ENCODE measurements around the gene BANP. TPM values are rescaled to one million over a fixed set of nuclear protein-coding genes. Genes with fewer than 3 reads are reported as not detected.
A peak's percentile ranks its signal among the peaks of the same experiment; 100 is the strongest.
"Not testable (repeated sequence)": the region's sequence is repeated elsewhere in the genome, so short reads cannot be mapped to it uniquely, and the experiment has no call there.

BANP gene
- total RNA-seq, 3 donors from 2014 or later: 21.9 to 45.4 (median 32.4) TPM

- intact Hi-C loops (cut with DNase I; ENCODE audit: low total_unique reads): no loop called here
- DNase-seq (ENCODE audit: low spot score in 2 of 2): peak in 1 of 2 donors; percentile 35
- Histone ChIP-seq H3K4me3 (no peak overlapping the region), H3K36me3 (no peaks in the 10 kb centered on the region), H3K27me3 (no peaks in the 10 kb centered on the region), H3K27ac (no peak overlapping the region), H3K9me3 (no peaks in the 10 kb centered on the region), H3K4me1 (no peaks in the 10 kb centered on the region)
- TF ChIP-seq CTCF (IDR thresholded peaks at IDR 0.05): no peak
- TF ChIP-seq POLR2A (IDR thresholded peaks at IDR 0.05): no peak
- TF ChIP-seq POLR2AphosphoS5 (IDR thresholded peaks at IDR 0.05): no peak
Observed at GRCh38 chr16:88030498-88030897, 79.3 kb downstream of the BANP start.

GRCh38 chr16:88030961-88031360 is 79.7 kb downstream of the BANP start:
- H3K36me3 ChIP-seq; H3K4me1 ChIP-seq; H3K4me3 ChIP-seq; H3K27me3 ChIP-seq; intact Hi-C loops (cut with DNase I; ENCODE audit: low total_unique reads); H3K9me3 ChIP-seq; H3K27ac ChIP-seq; DNase-seq (ENCODE audit: low spot score in 2 of 2): not testable (repeated sequence)

GRCh38 chr16:88033003-88033740 is 81.9 kb downstream of the BANP start:
- H3K36me3 ChIP-seq; H3K9me3 ChIP-seq; intact Hi-C loops (cut with DNase I; ENCODE audit: low total_unique reads); H3K4me1 ChIP-seq; H3K27ac ChIP-seq; H3K4me3 ChIP-seq; H3K27me3 ChIP-seq: not testable (repeated sequence)
- peak in 1 of 2 donors; percentile 45 for DNase-seq (ENCODE audit: low spot score in 2 of 2)

DNA sequence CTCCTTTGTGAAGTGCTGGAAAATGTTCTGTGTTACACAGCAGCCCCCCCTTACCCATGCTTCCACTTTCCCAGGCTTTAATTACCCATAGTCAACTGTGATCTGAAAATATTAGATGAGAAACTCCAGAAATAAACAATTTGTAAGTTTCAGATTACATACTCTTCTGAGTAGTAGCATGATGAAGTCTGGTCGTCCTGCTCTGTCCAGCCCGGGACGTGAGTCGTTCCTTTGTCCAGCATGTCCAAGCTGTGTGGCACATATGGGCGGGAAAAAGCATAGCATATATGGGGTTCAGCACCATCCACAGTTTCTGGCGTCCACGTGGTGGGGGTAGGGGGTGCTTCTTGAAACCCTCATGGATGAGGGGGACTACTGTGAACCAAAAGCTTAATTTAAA is 83.5 kb downstream of the BANP start:
- Histone ChIP-seq H3K27me3 (no peaks in the 10 kb centered on the region), H3K4me3 (no peak overlapping the region), H3K4me1 (no peaks in the 10 kb centered on the region), H3K36me3 (no peaks in the 10 kb centered on the region), H3K9me3 (no peaks in the 10 kb centered on the region), H3K27ac (no peak overlapping the region)
- TF ChIP-seq CTCF (IDR thresholded peaks at IDR 0.05): no peak
- no peak for TF ChIP-seq POLR2A (IDR thresholded peaks at IDR 0.05)
- TF ChIP-seq POLR2AphosphoS5 (IDR thresholded peaks at IDR 0.05): no peak
- peak in 1 of 2 donors; percentile 15 for DNase-seq (ENCODE audit: low spot score in 2 of 2)
- intact Hi-C loops (cut with DNase I; ENCODE audit: low total_unique reads): no loop called here

DNA sequence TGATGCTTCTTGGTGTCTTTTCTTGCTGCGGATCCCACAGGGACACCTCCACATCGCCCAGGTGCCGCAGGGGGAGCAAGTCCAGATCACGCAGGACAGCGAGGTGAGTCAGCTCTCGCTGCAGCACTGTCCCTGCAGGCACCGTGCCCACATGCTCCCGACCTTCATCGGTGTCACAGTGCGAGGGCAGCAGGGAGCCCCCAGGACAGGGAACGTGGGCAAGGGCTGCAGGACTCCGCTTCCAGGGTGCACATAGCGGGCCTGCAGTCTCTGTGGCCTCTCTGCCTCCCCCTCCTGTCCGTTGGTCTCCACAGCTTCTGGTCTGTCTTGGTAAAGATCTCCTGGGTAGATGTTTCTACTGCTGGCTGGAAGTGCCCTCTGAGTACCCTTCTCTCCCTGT is 84.1 kb downstream of the BANP start:
- no peak for TF ChIP-seq POLR2AphosphoS5 (IDR thresholded peaks at IDR 0.05)
- no peak for TF ChIP-seq POLR2A (IDR thresholded peaks at IDR 0.05)
- TF ChIP-seq CTCF (IDR thresholded peaks at IDR 0.05): no peak
- no peaks in the 10 kb centered on the region for H3K36me3 ChIP-seq
- DNase-seq (ENCODE audit: low spot score in 2 of 2): no peak

DNA sequence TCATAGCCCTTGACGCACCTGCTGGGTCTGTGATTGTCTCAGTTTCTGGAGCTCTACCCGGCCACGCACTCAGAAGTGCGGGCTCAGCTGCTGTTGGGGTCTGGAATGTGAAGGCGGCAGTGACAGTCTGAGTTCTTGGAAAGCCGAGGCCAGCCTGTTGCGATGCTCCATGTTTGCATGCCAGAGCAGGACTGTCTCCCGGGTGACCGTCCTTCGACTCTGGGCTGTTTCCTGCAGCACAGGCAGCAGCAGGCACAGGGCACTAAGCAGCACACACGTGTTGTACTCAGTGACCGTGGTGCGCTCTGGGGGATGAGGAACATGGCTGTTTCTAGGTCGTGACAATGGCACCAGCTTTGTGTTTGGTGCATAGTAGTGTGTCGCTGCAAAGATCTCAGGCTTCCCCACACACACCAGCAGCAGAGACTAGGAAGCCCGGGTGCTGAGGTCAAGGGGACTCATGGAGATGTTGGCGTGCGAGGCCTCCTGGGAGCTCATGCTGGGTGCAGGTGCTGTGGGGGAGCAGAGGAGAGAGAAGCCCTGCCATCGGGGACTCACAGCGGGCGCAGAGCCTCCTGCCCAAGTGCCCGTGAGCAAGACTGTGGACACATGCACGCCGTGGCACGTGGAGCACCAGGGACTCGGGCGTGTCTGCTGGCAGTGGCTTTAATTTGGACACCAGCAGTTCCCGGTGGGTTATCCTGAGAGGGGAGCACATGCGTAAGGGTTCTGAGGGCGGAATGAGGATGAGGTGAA is 84.8 kb downstream of the BANP start:
- DNase-seq (ENCODE audit: low spot score in 2 of 2); H3K27ac ChIP-seq; H3K36me3 ChIP-seq; H3K4me1 ChIP-seq; H3K9me3 ChIP-seq; intact Hi-C loops (cut with DNase I; ENCODE audit: low total_unique reads); H3K27me3 ChIP-seq; H3K4me3 ChIP-seq: not testable (repeated sequence)

More for the DNA sequence above, 84.1 kb downstream of the BANP start:
- Histone ChIP-seq H3K27me3 (no peaks in the 10 kb centered on the region), H3K27ac (no peak overlapping the region), H3K4me1 (no peaks in the 10 kb centered on the region), H3K4me3 (no peak overlapping the region), H3K9me3 (no peaks in the 10 kb centered on the region)
- intact Hi-C loops (cut with DNase I; ENCODE audit: low total_unique reads): no loop called here

DNA sequence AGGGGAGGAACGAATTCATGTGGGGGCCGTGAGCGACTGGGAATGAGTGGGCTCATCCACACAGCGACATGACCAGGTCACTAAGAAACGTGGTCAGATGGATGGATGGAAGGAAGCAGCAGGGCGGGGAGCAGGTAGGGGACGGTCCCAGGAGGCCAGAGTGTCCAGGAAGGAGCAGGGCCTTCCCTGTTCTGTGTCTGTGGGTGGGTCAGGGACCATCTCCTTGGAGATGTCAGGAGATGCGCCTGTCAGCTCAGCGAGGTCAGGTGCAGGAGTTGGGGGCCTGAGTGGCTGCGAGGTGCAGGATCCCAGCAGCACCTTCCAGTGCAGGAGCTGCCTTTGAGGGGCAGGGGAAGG is 85.4 kb downstream of the BANP start:
- H3K4me1 ChIP-seq; DNase-seq (ENCODE audit: low spot score in 2 of 2); H3K36me3 ChIP-seq; H3K27me3 ChIP-seq; intact Hi-C loops (cut with DNase I; ENCODE audit: low total_unique reads); H3K27ac ChIP-seq; H3K4me3 ChIP-seq; H3K9me3 ChIP-seq: not testable (repeated sequence)

DNA sequence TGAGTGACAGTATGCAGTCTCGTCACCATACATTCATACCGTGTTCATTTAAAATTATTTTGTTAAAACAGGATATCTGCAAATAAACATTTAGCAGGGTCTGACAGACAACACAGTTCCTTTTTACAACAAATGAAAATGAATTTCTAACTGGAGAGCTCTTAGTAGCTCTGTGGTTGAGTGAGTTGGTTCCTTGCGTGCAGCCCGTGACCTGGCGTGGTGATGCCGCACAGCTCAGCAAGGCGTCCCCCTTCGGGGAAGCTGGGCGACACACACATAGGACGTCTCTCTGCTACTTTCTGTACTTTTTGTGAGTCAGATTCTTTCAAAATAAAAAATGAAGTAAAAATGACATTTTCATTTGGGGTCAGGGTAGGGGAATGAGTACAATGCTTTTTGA is 86.1 kb downstream of the BANP start:
- H3K27me3 ChIP-seq; H3K27ac ChIP-seq; H3K4me3 ChIP-seq; H3K4me1 ChIP-seq; H3K9me3 ChIP-seq; intact Hi-C loops (cut with DNase I; ENCODE audit: low total_unique reads); H3K36me3 ChIP-seq; DNase-seq (ENCODE audit: low spot score in 2 of 2): not testable (repeated sequence)

GRCh38 chr16:88037876-88038525 is 86.8 kb downstream of the BANP start:
- H3K36me3 ChIP-seq; H3K27me3 ChIP-seq; H3K27ac ChIP-seq; H3K4me1 ChIP-seq; intact Hi-C loops (cut with DNase I; ENCODE audit: low total_unique reads); H3K9me3 ChIP-seq; DNase-seq (ENCODE audit: low spot score in 2 of 2); H3K4me3 ChIP-seq: not testable (repeated sequence)

DNA sequence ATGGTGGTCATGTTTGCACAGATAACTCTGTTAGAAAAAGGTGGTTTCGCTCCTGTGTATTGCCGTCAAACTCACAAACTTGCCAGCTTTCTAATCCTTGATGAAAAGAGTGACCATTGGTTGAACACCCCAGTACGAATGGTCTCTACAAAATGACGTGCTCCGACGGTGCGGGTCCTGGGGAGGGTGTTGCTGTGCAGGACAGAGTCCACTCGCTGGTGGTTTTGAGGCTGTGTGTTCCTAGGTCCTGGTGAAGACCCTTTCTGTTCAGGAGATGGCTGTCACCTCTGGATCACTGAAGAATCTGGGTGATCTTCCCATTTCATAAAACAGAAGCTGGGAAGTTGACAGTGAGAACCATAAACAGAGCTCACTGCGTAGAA is 87.3 kb downstream of the BANP start:
- H3K4me3 ChIP-seq; H3K27ac ChIP-seq; DNase-seq (ENCODE audit: low spot score in 2 of 2); H3K9me3 ChIP-seq; H3K4me1 ChIP-seq; H3K27me3 ChIP-seq; intact Hi-C loops (cut with DNase I; ENCODE audit: low total_unique reads); H3K36me3 ChIP-seq: not testable (repeated sequence)

Data from breast epithelium (tissue), 4 donors.